ENCODE results near the gene CDC45.

The CDC45 gene

DNA sequence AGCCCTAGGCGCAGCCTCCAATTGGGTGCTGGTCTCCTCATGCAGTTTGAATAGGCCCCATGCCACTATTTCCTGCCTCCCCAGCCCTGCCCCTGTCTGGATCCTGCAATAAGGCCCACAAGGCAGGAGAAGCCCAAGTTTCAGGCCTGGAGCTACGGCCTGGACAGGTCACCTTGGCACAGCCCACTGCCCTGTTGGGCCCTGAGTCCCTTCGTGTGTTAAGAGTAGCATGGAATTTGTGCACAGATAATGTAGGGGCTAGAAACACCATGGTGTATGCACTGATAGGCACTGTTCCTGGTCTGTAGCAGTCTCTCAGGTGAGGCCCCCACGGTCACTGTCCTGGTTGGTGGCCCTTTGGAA, 20.1 kb downstream of the CDC45 start:
- Histone ChIP-seq H3K9ac (ENCODE audit: insufficient read length, low read depth) (no peak overlapping the region), H3K36me3 (ENCODE audit: insufficient read depth, insufficient read length, low read length) (peaks cover 61% of the 10 kb centered on the region)
- no peak for TF ChIP-seq YY1 (IDR thresholded peaks at IDR 0.05; ENCODE audit: insufficient read depth, insufficient read length)
- no peak for TF ChIP-seq ZNF274 (IDR thresholded peaks at IDR 0.05; ENCODE audit: low read depth, low read length)
- no peak for TF ChIP-seq SUZ12 (IDR thresholded peaks at IDR 0.05; ENCODE audit: extremely low read depth, insufficient read depth, insufficient read length)

DNA sequence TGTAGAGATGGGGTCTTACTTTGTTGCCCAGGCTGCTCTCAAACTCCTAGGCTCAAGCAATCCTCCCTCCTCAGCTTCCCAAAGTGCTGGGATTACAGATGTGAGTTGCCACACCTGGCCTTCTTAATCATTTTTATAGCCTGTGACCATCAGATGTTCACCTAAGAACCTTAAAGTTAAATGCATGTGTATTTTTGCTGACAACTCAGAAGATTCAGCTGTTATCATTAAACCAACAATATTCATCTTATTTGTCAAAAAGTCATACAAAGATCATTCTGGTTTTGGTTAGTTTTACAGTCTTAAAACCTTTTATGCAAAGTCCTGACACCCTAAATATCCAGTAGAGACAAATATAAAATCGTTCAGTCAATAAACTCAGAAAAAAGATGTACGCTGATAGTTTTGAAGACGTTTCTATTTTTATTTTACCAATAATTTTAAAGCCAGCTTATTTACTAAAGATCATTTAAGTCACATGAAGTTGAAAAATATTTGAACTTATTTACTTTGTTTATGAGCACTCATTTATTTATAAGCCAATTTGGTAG, 22.3 kb downstream of the CDC45 start:
- no peaks in the 10 kb centered on the region for H3K4me1 ChIP-seq (ENCODE audit: insufficient read depth, insufficient read length)
- DNase-seq (ENCODE audit: low read depth, low spot score) = no peak
- peaks cover 57% of the 10 kb centered on the region for H3K36me3 ChIP-seq (ENCODE audit: insufficient read depth, insufficient read length, low read length)
- no peak overlapping the region for H3K4me3 ChIP-seq (ENCODE audit: insufficient read length, low read depth)
- H3K9me3 ChIP-seq (ENCODE audit: insufficient read depth, low read length) = no peaks in the 10 kb centered on the region
- TF ChIP-seq ZNF274 (IDR thresholded peaks at IDR 0.05; ENCODE audit: low read depth, low read length) = no peak
- no peak for TF ChIP-seq YY1 (IDR thresholded peaks at IDR 0.05; ENCODE audit: insufficient read depth, insufficient read length)
- no peak for TF ChIP-seq SUZ12 (IDR thresholded peaks at IDR 0.05; ENCODE audit: extremely low read depth, insufficient read depth, insufficient read length)
- no peaks in the 10 kb centered on the region for H3K27me3 ChIP-seq (ENCODE audit: insufficient read depth, insufficient read length)
- no peak overlapping the region for H3K9ac ChIP-seq (ENCODE audit: insufficient read length, low read depth)

More for the DNA sequence above, 20.1 kb downstream of the CDC45 start:
- H3K27me3 ChIP-seq (ENCODE audit: insufficient read depth, insufficient read length) = no peaks in the 10 kb centered on the region
- H3K4me1 ChIP-seq (ENCODE audit: insufficient read depth, insufficient read length) = no peaks in the 10 kb centered on the region
- DNase-seq (ENCODE audit: low read depth, low spot score) = no peak
- H3K9me3 ChIP-seq (ENCODE audit: insufficient read depth, low read length) = no peaks in the 10 kb centered on the region
- H3K4me3 ChIP-seq (ENCODE audit: insufficient read length, low read depth) = no peak overlapping the region

DNA sequence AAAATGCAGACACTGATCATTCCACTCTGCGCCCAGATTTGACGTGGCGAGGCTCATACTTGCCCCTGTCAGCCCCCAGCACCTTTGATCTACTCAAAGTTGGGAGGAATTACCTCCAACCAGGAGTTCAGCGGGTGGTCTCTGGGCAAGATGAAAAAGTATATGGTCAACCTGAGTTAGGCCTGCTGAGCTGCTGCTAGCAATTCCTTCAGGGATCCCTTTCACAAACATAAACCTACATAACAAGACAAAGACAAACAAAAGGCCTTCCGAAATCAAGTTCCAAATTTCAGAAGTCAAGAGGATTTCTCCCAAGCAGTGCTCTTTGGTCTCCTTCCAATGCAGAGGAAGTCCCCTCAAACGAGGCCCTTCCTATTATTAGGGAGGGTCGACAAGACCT, 23.6 kb downstream of the CDC45 start:
- Histone ChIP-seq H3K9ac (ENCODE audit: insufficient read length, low read depth) (no peak overlapping the region), H3K4me1 (ENCODE audit: insufficient read depth, insufficient read length) (no peaks in the 10 kb centered on the region), H3K27me3 (ENCODE audit: insufficient read depth, insufficient read length) (no peaks in the 10 kb centered on the region), H3K9me3 (ENCODE audit: insufficient read depth, low read length) (no peaks in the 10 kb centered on the region), H3K36me3 (ENCODE audit: insufficient read depth, insufficient read length, low read length) (peaks cover 58% of the 10 kb centered on the region), H3K4me3 (ENCODE audit: insufficient read length, low read depth) (no peak overlapping the region)
- DNase-seq (ENCODE audit: low read depth, low spot score) = no peak
- TF ChIP-seq SUZ12 (IDR thresholded peaks at IDR 0.05; ENCODE audit: extremely low read depth, insufficient read depth, insufficient read length) (no peak), ZNF274 (IDR thresholded peaks at IDR 0.05; ENCODE audit: low read depth, low read length) (no peak), YY1 (IDR thresholded peaks at IDR 0.05; ENCODE audit: insufficient read depth, insufficient read length) (no peak)

DNA sequence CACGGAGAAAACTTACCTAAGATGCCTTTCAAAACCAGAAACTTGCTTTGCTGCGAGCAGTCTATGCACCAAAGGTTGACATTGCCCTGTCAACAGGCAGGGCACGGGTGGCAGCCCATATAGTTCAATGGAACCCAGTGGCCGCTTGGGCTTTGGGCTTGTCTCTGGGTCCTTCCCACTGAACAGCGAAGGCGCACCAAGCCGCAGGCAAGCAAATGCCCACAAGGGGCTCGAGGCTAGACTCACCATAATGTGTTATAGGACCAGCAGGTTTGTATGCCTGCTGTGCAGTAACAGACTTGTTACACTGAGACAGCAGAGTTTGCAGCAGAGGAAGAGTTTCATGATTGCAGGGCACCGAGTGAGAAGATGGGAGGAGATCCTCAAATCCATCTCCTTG, 24.1 kb downstream of the CDC45 start:
- TF ChIP-seq SUZ12 (IDR thresholded peaks at IDR 0.05; ENCODE audit: extremely low read depth, insufficient read depth, insufficient read length) (no peak), ZNF274 (IDR thresholded peaks at IDR 0.05; ENCODE audit: low read depth, low read length) (no peak), YY1 (IDR thresholded peaks at IDR 0.05; ENCODE audit: insufficient read depth, insufficient read length) (no peak)
- Histone ChIP-seq H3K4me1 (ENCODE audit: insufficient read depth, insufficient read length) (no peaks in the 10 kb centered on the region), H3K9ac (ENCODE audit: insufficient read length, low read depth) (no peak overlapping the region), H3K36me3 (ENCODE audit: insufficient read depth, insufficient read length, low read length) (peaks cover 56% of the 10 kb centered on the region), H3K4me3 (ENCODE audit: insufficient read length, low read depth) (no peak overlapping the region), H3K27me3 (ENCODE audit: insufficient read depth, insufficient read length) (no peaks in the 10 kb centered on the region), H3K9me3 (ENCODE audit: insufficient read depth, low read length) (no peaks in the 10 kb centered on the region)
- no peak for DNase-seq (ENCODE audit: low read depth, low spot score)

DNA sequence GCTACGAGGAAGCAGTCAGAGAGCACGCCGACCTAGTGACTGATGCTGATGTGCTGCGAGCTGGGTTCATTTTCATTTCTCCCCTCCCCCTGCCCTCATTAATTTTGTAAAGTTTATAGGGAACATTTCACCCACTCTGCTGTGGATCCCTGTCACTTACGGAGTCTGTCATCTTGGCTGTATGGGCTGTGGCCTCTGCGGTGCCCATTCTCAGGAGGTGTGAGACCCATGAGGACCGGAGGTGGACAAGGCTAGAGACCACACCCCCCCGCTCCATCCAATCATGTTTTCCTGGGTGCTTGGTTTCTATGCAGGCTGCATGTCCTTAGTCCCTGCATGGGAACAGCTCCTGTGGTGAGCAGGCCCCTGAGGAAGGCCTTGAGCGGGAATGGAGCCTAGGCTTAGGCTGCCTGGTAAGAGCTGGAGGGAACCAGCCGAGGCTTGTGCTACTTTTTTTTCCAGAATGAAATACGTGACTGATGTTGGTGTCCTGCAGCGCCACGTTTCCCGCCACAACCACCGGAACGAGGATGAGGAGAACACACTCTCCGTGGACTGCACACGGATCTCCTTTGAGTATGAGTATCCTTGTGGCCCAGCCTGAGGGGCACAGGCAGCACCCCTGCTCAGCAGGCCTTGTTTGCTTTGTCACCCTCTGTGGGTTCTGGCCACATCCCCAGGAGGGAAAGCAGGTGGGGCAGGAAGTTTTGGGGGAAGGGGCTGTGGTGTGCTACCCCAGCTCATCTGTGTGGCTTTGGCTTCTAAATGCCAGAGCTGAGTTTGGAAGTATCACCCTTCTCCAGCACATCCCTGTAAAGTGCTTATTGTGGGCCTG, 25.4 kb downstream of the CDC45 start:
- Histone ChIP-seq H3K27me3 (ENCODE audit: insufficient read depth, insufficient read length) (no peaks in the 10 kb centered on the region), H3K4me1 (ENCODE audit: insufficient read depth, insufficient read length) (no peaks in the 10 kb centered on the region), H3K9ac (ENCODE audit: insufficient read length, low read depth) (no peak overlapping the region), H3K4me3 (ENCODE audit: insufficient read length, low read depth) (no peak overlapping the region), H3K36me3 (ENCODE audit: insufficient read depth, insufficient read length, low read length) (peaks cover 52% of the 10 kb centered on the region), H3K9me3 (ENCODE audit: insufficient read depth, low read length) (no peaks in the 10 kb centered on the region)
- DNase-seq (ENCODE audit: low read depth, low spot score) = no peak
- TF ChIP-seq SUZ12 (IDR thresholded peaks at IDR 0.05; ENCODE audit: extremely low read depth, insufficient read depth, insufficient read length) = no peak
- TF ChIP-seq ZNF274 (IDR thresholded peaks at IDR 0.05; ENCODE audit: low read depth, low read length) = no peak
- TF ChIP-seq YY1 (IDR thresholded peaks at IDR 0.05; ENCODE audit: insufficient read depth, insufficient read length) = no peak

DNA sequence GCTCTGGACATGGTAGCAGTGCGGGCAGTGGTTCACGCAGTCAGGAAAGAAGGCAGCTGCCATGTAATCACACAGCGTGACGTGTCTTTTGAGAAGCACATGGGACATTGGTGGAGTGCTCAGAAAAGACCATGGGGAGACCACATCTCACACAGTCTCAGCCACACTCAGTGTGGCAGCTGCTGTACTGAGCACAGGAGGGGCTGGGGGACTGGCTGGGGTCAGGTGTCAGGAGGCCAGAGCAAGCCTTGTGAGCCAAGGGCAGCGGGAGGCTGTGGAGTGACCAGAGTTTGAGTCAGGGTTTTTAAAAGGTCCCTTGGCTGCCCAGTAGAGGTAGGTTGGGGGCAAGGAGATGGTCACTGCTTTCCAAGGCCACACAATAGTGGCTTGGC, 26.0 kb downstream of the CDC45 start:
- no peaks in the 10 kb centered on the region for H3K9me3 ChIP-seq (ENCODE audit: insufficient read depth, low read length)
- TF ChIP-seq SUZ12 (IDR thresholded peaks at IDR 0.05; ENCODE audit: extremely low read depth, insufficient read depth, insufficient read length) (no peak), YY1 (IDR thresholded peaks at IDR 0.05; ENCODE audit: insufficient read depth, insufficient read length) (no peak), ZNF274 (IDR thresholded peaks at IDR 0.05; ENCODE audit: low read depth, low read length) (no peak)
- H3K4me3 ChIP-seq (ENCODE audit: insufficient read length, low read depth) = no peak overlapping the region
- H3K36me3 ChIP-seq (ENCODE audit: insufficient read depth, insufficient read length, low read length) = peaks cover 54% of the 10 kb centered on the region
- H3K27me3 ChIP-seq (ENCODE audit: insufficient read depth, insufficient read length) = no peaks in the 10 kb centered on the region
- no peaks in the 10 kb centered on the region for H3K4me1 ChIP-seq (ENCODE audit: insufficient read depth, insufficient read length)
- DNase-seq (ENCODE audit: low read depth, low spot score) = no peak
- H3K9ac ChIP-seq (ENCODE audit: insufficient read length, low read depth) = no peak overlapping the region

DNA sequence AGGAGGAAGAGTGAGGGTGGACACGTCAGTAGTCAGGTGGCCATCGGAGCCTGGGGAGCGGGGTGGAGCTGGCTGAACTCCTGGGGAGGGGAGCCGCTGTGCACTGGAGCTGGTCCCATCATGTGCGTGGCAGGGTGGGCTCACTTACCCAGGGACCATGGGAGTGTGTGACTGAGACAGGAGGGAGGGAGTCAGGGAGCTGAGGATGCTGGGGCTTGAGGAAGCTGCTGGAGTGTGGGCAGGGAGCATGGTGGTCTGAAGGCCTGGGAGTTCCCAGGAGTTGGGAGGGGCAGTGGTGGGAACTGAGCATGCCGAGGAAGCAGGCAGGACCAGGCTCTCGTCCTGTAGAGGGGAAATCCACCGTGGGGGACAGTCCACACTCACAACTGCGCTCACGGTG, 26.5 kb downstream of the CDC45 start:
- TF ChIP-seq YY1 (IDR thresholded peaks at IDR 0.05; ENCODE audit: insufficient read depth, insufficient read length) = no peak
- no peak for TF ChIP-seq ZNF274 (IDR thresholded peaks at IDR 0.05; ENCODE audit: low read depth, low read length)
- no peak for TF ChIP-seq SUZ12 (IDR thresholded peaks at IDR 0.05; ENCODE audit: extremely low read depth, insufficient read depth, insufficient read length)
- no peaks in the 10 kb centered on the region for H3K9me3 ChIP-seq (ENCODE audit: insufficient read depth, low read length)
- no peaks in the 10 kb centered on the region for H3K4me1 ChIP-seq (ENCODE audit: insufficient read depth, insufficient read length)
- H3K4me3 ChIP-seq (ENCODE audit: insufficient read length, low read depth) = no peak overlapping the region
- H3K9ac ChIP-seq (ENCODE audit: insufficient read length, low read depth) = no peak overlapping the region
- no peak for DNase-seq (ENCODE audit: low read depth, low spot score)
- H3K27me3 ChIP-seq (ENCODE audit: insufficient read depth, insufficient read length) = no peaks in the 10 kb centered on the region
- H3K36me3 ChIP-seq (ENCODE audit: insufficient read depth, insufficient read length, low read length) = peaks cover 56% of the 10 kb centered on the region

Data from NT2/D1 (cell line).